Gastrocnemius medialis (tissue), 4 donors: Measurements from ENCODE around the gene CXCL8.

Source experiments
- POLR2A ChIP-seq, 2 donors: fragments of 450-650 bp; IDR thresholded peaks; one replicate each; pipeline ENCODE4 v1.6.1; 2017; ENCODE audit warnings: antibody characterized with exemption in 2 of 2, mild to moderate bottlenecking in 2 of 2, moderate library complexity in 2 of 2
- TF ChIP-seq, protein P1 (sequence below), 5 experiments: fragments of 450-650 bp in 3 of 5; fragments of 200-600 bp in 2 of 5; sonication (generic) in 2 of 5; IDR thresholded peaks in 4 of 5; conservative IDR thresholded peaks in 1 of 5; 1 replicate in 4 of 5; 2 replicates in 1 of 5; pipeline ENCODE4 v1.5.1; 2016 to 2019; ENCODE audit warnings: antibody characterized with exemption in 5 of 5, mild to moderate bottlenecking in 3 of 5, moderate library complexity in 3 of 5

DNA sequence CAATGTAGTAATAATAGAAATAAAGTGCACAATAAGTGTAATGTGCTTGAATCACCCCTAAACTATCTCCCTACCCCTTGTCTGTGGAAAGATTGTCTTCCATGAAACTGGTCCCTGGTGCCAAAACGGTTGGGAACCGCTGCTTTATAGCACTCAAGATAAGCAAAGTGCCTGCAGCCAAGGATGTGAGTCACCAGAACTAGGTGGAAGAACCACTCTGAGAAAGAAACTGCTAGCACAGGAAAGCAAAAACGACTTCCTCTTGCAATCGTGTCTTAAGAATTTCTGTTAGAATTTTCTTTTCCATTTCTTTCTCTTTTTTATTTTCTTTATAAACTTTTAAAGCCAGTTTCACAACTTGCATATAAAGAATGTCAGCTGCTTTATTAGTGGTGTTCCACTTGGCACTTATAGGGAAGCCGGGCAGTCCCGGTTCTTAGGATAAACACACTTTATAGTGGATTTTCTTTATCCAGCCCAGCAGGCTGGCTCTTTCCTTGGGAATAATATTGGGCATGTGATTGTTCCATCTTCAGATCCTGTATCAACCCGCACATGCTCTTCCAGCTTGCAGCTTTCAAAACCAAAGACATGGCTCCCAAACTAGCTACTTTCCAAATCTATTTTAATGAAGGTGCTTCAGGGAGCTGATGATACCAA is 32.3 kb upstream of the CXCL8 start:
- TF ChIP-seq, protein P1, sequence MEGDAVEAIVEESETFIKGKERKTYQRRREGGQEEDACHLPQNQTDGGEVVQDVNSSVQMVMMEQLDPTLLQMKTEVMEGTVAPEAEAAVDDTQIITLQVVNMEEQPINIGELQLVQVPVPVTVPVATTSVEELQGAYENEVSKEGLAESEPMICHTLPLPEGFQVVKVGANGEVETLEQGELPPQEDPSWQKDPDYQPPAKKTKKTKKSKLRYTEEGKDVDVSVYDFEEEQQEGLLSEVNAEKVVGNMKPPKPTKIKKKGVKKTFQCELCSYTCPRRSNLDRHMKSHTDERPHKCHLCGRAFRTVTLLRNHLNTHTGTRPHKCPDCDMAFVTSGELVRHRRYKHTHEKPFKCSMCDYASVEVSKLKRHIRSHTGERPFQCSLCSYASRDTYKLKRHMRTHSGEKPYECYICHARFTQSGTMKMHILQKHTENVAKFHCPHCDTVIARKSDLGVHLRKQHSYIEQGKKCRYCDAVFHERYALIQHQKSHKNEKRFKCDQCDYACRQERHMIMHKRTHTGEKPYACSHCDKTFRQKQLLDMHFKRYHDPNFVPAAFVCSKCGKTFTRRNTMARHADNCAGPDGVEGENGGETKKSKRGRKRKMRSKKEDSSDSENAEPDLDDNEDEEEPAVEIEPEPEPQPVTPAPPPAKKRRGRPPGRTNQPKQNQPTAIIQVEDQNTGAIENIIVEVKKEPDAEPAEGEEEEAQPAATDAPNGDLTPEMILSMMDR (IDR thresholded peaks at IDR 0.05 in 4 of 5, conservative IDR thresholded peaks at IDR 0.05 in 1 of 5), result no peak
- no peak for TF ChIP-seq POLR2A (IDR thresholded peaks at IDR 0.05)
